ENCODE results near the gene DGKB. TPM values are rescaled to one million over a fixed set of nuclear protein-coding genes. Genes with fewer than 3 reads are reported as not detected.

Gene DGKB
- total RNA-seq, 1 donor from 2014 or later, result not detected

DNA sequence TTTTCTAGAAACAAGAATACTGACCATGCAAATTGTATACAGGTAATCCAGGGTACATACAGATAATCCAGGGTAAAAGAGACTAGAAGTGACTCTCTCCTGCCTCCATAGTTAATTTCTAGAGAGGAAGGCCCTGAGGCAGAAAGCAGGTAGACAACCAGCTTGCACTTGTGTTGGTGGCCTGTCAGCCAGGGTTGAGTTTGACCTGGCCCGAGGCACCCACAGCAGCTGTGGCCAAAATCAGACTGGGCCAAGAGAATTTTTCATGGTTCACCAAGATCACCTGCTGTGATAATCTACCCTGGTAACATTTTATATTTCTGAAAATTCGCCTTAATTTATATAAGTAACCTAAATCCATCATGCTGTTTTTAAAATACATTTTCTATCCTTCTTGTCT lies 526.6 kb downstream of the DGKB start:
- ATAC-seq (no peak), DNase-seq (no peak)
- intact Hi-C loops (cut with DNase I), result no loop called here
- Histone ChIP-seq H3K36me3 (no peaks in the 10 kb centered on the region), H3K4me3 (no peak overlapping the region), H3K27ac (no peak overlapping the region), H3K27me3 (no peaks in the 10 kb centered on the region), H3K4me1 (no peaks in the 10 kb centered on the region), H3K9me3 (no peaks in the 10 kb centered on the region)
- TF ChIP-seq, protein P1, sequence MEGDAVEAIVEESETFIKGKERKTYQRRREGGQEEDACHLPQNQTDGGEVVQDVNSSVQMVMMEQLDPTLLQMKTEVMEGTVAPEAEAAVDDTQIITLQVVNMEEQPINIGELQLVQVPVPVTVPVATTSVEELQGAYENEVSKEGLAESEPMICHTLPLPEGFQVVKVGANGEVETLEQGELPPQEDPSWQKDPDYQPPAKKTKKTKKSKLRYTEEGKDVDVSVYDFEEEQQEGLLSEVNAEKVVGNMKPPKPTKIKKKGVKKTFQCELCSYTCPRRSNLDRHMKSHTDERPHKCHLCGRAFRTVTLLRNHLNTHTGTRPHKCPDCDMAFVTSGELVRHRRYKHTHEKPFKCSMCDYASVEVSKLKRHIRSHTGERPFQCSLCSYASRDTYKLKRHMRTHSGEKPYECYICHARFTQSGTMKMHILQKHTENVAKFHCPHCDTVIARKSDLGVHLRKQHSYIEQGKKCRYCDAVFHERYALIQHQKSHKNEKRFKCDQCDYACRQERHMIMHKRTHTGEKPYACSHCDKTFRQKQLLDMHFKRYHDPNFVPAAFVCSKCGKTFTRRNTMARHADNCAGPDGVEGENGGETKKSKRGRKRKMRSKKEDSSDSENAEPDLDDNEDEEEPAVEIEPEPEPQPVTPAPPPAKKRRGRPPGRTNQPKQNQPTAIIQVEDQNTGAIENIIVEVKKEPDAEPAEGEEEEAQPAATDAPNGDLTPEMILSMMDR (IDR thresholded peaks at IDR 0.05), result no peak

DNA sequence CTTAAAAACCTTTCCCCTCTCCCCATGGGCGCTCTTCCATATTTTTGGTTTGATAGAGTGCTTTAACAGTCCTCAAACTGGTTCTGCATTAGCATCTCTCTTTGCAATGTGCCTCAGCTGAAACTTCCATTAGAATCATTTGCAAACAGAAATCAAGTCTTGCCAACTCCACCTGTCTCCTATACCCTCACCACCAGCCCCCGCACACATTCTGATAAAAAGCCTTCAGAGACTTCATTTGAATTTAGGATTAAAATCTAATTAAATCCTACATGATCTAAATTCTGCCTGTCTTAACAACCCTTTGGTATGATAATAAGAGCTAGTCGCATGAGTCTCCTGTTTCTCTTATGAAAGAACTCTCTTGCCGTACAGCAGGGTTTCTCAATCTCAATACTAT lies 528.2 kb downstream of the DGKB start:
- H3K9me3 ChIP-seq, result no peaks in the 10 kb centered on the region
- H3K27me3 ChIP-seq, result no peaks in the 10 kb centered on the region
- intact Hi-C loops (cut with DNase I), result no loop called here
- TF ChIP-seq, protein P1 (IDR thresholded peaks at IDR 0.05), result no peak
- no peak overlapping the region for H3K27ac ChIP-seq
- DNase-seq (no peak), ATAC-seq (no peak)
- no peaks in the 10 kb centered on the region for H3K4me1 ChIP-seq
- H3K4me3 ChIP-seq, result no peak overlapping the region
- H3K36me3 ChIP-seq, result no peaks in the 10 kb centered on the region

DNA sequence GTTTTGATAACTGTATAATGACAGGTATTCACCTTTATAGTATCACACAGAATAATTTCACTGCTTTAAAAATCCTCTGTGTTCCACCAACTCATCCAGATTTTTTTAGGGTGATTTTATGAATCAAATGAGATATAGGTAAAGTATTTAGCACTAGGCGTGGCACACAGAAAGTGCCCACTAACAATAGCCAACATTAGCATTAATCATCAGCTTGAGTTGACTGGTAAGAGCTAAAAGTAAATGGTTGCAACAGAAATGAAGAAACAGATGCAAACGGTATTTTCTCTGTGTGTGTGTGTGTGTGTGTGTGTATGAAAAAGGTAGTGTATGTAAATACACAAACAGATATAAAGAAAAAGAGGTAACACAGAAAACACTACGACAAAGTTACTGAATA lies 534.3 kb downstream of the DGKB start:
- Histone ChIP-seq H3K36me3 (no peaks in the 10 kb centered on the region), H3K27me3 (no peaks in the 10 kb centered on the region), H3K4me3 (no peak overlapping the region), H3K27ac (no peak overlapping the region), H3K4me1 (no peaks in the 10 kb centered on the region), H3K9me3 (no peaks in the 10 kb centered on the region)
- ATAC-seq (no peak), DNase-seq (no peak)
- TF ChIP-seq, protein P1 (IDR thresholded peaks at IDR 0.05), result no peak
- intact Hi-C loops (cut with DNase I), result no loop called here

DNA sequence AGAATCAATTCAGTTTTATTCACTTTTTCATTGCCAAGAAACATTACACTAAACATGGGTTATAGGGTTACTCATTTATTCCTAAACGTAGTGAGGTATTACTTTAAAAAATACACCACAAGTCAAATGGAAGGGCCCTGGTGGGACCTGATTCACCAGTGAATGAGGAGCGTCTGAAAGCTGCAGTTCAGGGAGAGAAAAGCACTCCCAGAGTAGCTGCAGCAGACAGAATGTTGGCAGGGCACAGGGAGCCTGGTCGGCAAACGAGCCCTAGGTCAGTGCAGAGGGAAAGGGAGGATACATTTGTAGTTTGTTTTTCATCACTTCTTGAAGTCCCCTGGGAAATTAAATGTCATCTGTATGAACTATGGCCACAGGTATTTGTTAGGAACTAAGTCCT lies 551.4 kb downstream of the DGKB start:
- intact Hi-C loops (cut with DNase I), result no loop called here
- no peak for DNase-seq
- H3K9me3 ChIP-seq, result no peaks in the 10 kb centered on the region
- H3K4me1 ChIP-seq, result no peaks in the 10 kb centered on the region
- TF ChIP-seq, protein P1 (IDR thresholded peaks at IDR 0.05), result no peak
- no peak overlapping the region for H3K4me3 ChIP-seq
- H3K27ac ChIP-seq, result no peak overlapping the region
- H3K27me3 ChIP-seq, result no peaks in the 10 kb centered on the region
- no peak for ATAC-seq
- no peaks in the 10 kb centered on the region for H3K36me3 ChIP-seq

DNA sequence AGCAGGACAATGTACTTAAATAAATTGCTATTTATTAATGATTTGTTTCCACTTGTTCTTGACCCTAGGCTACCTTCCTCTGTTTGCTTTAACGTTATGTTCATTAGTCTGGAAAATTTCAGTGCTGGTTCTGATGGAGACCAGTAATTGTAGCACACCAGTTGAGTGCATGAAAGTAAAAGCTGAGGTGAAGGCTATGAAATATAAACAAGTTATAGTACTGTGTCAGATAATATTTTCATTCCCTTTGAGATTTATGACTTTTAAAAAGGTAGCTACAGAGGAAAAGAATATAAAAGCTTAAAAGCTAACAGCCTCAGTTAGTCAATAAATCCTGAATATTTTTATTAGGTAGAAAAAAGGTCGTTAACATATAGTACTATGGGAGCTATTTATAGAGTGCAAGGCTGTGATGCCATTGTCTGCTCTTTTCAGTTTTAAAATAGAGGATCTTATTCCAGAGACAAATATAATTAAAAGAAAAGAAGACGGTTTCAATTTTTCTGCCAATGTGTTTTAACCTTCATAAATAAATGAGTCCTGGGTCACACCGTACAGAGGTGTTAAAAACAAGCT lies 561.3 kb downstream of the DGKB start:
- no peaks in the 10 kb centered on the region for H3K9me3 ChIP-seq
- H3K4me3 ChIP-seq, result no peak overlapping the region
- DNase-seq (no peak), ATAC-seq (no peak)
- intact Hi-C loops (cut with DNase I), result no loop called here
- H3K36me3 ChIP-seq, result no peaks in the 10 kb centered on the region
- no peaks in the 10 kb centered on the region for H3K27me3 ChIP-seq
- H3K27ac ChIP-seq, result no peak overlapping the region
- no peaks in the 10 kb centered on the region for H3K4me1 ChIP-seq
- TF ChIP-seq, protein P1 (IDR thresholded peaks at IDR 0.05), result no peak

All from upper lobe of right lung (tissue), 1 donor.